Caki2 (cell line): ENCODE results near the gene GBP4. TPM values are rescaled to one million over a fixed set of nuclear protein-coding genes. Genes with fewer than 3 reads are reported as not detected.

Experiments used
- total RNA-seq: library from RNA; depleted of rRNA; stranded (reverse); fragments of >200 nt; shearing (Covaris generic); gene quantifications from 2 replicates; pipeline ENCODE4 v1.2.3, GENCODE V29; 2014; ENCODE audit warnings: low replicate concordance; rRNA removed

Gene GBP4
- total RNA-seq, 1 experiment from 2014 or later = not detected

Other genes starting within 250 kb of the GBP4 start
- gene KYAT3, start 206.3 kb downstream of the GBP4 start, total RNA-seq = 7.2 and 16.0 TPM in 2 replicates
- gene RBMXL1, start 206.3 kb downstream of the GBP4 start, total RNA-seq = 3.1 and 5.2 TPM in 2 replicates
- gene GBP3, start 176.1 kb downstream of the GBP4 start, total RNA-seq = 6.7 and 9.7 TPM in 2 replicates
- 0.07 TPM in 1 of 2 replicates, not detected in the other for gene GBP1, start 133.7 kb downstream of the GBP4 start, total RNA-seq
- 2.7 and 3.7 TPM in 2 replicates for gene GBP2, start 72.8 kb downstream of the GBP4 start, total RNA-seq
- gene GBP7, start 22.9 kb downstream of the GBP4 start, total RNA-seq = not detected in 2 replicates
- not detected in 2 replicates for gene GBP5, start 73.9 kb upstream of the GBP4 start, total RNA-seq
- gene GBP6, start 165.1 kb upstream of the GBP4 start, total RNA-seq = not detected in 2 replicates